Kidney (tissue), 14 donors: ENCODE results near the gene TLNRD1. TPM values are rescaled to one million over a fixed set of nuclear protein-coding genes. Genes with fewer than 3 reads are reported as not detected.
A peak's percentile ranks its signal among the peaks of the same experiment; 100 is the strongest.

Source experiments
- DNase-seq, 5 donors: peaks; one replicate each; pipeline ENCODE4 v3.0.0-alpha.2; 2013 to 2020
- FAIRE-seq: peaks from 2 replicates; lab custom pipeline; 2012; peaks lifted over from hg19 to GRCh38; lab: Jason Lieb, UNC
- H3K27ac ChIP-seq, 2 donors: one replicate each; pipeline ENCODE4 v1.7.0; 2013; ENCODE audit warnings: low read depth in 2 of 2, low read length in 2 of 2, inconsistent platforms in 1 of 2
- H3K27me3 ChIP-seq: one replicate; pipeline ENCODE4 v1.7.1; 2013; ENCODE audit warnings: low read length, inconsistent platforms; ENCODE audit not compliant: control insufficient read depth, insufficient read depth
- H3K36me3 ChIP-seq, 3 donors: one replicate each; pipeline versions ENCODE4 v1.7.0 to v1.7.1; 2013; ENCODE audit warnings: low read length in 3 of 3, control low read depth in 1 of 3, inconsistent platforms in 1 of 3; ENCODE audit not compliant: insufficient read depth in 3 of 3, control insufficient read depth in 2 of 3
- H3K4me1 ChIP-seq, 3 donors: one replicate each; pipeline versions ENCODE4 v1.7.0 to v1.7.1; 2013; ENCODE audit warnings: low read length in 3 of 3, inconsistent platforms in 1 of 3, low read depth in 1 of 3; ENCODE audit not compliant: control insufficient read depth in 2 of 3, insufficient read depth in 2 of 3
- H3K4me3 ChIP-seq, 3 donors: one replicate each; pipeline versions ENCODE4 v1.7.0 to v1.8.1; 2013; ENCODE audit warnings: low read length in 3 of 3, control low read depth in 1 of 3, inconsistent platforms in 1 of 3
- H3K9ac ChIP-seq, 3 donors: one replicate each; pipeline versions ENCODE4 v1.7.0 to v1.7.1; 2013; ENCODE audit warnings: low read length in 3 of 3, control low read depth in 1 of 3, inconsistent platforms in 1 of 3
- H3K9me3 ChIP-seq, 3 donors: one replicate each; pipeline versions ENCODE4 v1.7.0 to v1.7.1; 2013; ENCODE audit warnings: low read length in 3 of 3, control low read depth in 1 of 3, inconsistent platforms in 1 of 3; ENCODE audit not compliant: control insufficient read depth in 2 of 3, insufficient read depth in 1 of 3
- CTCF ChIP-seq: IDR thresholded peaks from 3 replicates; pipeline ENCODE4 v1.5.1; 2012; ENCODE audit warnings: mild to moderate bottlenecking, moderate library complexity, borderline replicate concordance; ENCODE audit not compliant: insufficient read depth; ENCODE audit errors: extremely low read depth
- intact Hi-C: fragments of 100-400 bp; cut with DNase I; formaldehyde crosslinking; loops from one replicate; pipeline ENCODE4 v1.11.1; 2022
- polyA plus RNA-seq: library from polyadenylated mRNA; stranded (reverse); fragments of 350-450 nt; fragmentation: Illumina TruSeq; extraction: RNeasy Lipid Tissue Mini Kit (QIAGEN cat#74804); gene quantifications from one replicate; pipeline ENCODE4 v1.2.3, GENCODE V29; 2014; ENCODE audit warnings: low read depth, low replicate concordance; ENCODE audit not compliant: insufficient read depth
- total RNA-seq: library from RNA; stranded (reverse); fragmentation: NEBNext Ultra II Directional; extraction: Animal tissue kit (Norgen Biotek cat#: 25700); gene quantifications from one replicate; pipeline ENCODE4 v1.2.1, GENCODE V29; 2021
- donor health status: control.
- donor health status: control.
- donor health status: control.
- donor health status: control.
- donor health status: control.
- donor health status: DM: yes; HTN: yes; CAD: no.
- donor health status: Normal renal cell carcinoma (clear cell type).

TLNRD1 gene
- total and polyA plus RNA-seq, 2 donors from 2014 or later: 7.4 to 16.7 TPM

- no peak for FAIRE-seq
- no peak for TF ChIP-seq CTCF
- Histone ChIP-seq H3K9ac (no peak overlapping the region), H3K4me1 (peaks cover 0 to 17% (median 4%) of the 10 kb centered on the region in 3 donors), H3K27me3 (no peaks in the 10 kb centered on the region), H3K4me3 (peak overlapping the region in 2 of 3 donors; percentile 45 to 83), H3K36me3 (peaks cover 0 to 2% (median 0%) of the 10 kb centered on the region in 3 donors), H3K9me3 (no peaks in the 10 kb centered on the region), H3K27ac (no peak overlapping the region)
- intact Hi-C loops: no loop called here
- DNase-seq: peak in 2 of 5 donors; percentile 46 to 73
Measured at GRCh38 chr15:81003097-81003350, 2.3 kb downstream of the TLNRD1 start.

DNA sequence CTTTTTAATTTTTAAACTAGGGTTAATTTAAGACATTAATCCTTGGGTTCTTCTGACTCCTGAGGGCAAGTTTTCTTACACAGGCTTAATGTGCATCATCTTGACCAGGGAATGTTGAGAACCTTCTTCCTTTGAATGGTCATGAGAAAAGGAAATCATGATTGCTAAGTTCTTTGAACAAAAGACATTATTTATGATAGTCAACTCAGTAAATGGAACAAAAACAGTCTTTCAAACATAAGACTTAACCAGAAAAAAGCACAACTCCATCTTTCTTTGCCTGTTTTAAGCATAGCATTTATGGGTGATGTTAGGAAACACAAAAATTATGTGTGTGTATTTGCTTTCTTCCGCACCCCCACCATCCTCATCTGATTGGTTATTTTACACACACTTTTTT, 5.4 kb downstream of the TLNRD1 start:
- no peak overlapping the region for H3K27ac ChIP-seq
- intact Hi-C loops: no loop called here
- no peak for FAIRE-seq
- H3K4me3 ChIP-seq: no peak overlapping the region
- H3K9ac ChIP-seq: no peak overlapping the region
- no peaks in the 10 kb centered on the region for H3K27me3 ChIP-seq
- no peak for TF ChIP-seq CTCF
- DNase-seq: no peak
- H3K9me3 ChIP-seq: no peaks in the 10 kb centered on the region
- H3K36me3 ChIP-seq: peaks cover 0 to 2% (median 0%) of the 10 kb centered on the region in 3 donors
- H3K4me1 ChIP-seq: peaks cover 0 to 12% (median 4%) of the 10 kb centered on the region in 3 donors

GRCh38 chr15:81007428-81008064, 6.8 kb downstream of the TLNRD1 start:
- no peak for FAIRE-seq
- Histone ChIP-seq H3K4me3 (no peak overlapping the region), H3K36me3 (peaks cover 0 to 2% (median 0%) of the 10 kb centered on the region in 3 donors), H3K9ac (no peak overlapping the region), H3K9me3 (no peaks in the 10 kb centered on the region), H3K27me3 (no peaks in the 10 kb centered on the region), H3K27ac (no peak overlapping the region), H3K4me1 (peaks cover 0 to 8% (median 4%) of the 10 kb centered on the region in 3 donors)
- no peak for DNase-seq
- no peak for TF ChIP-seq CTCF
- intact Hi-C loops: no loop called here

DNA sequence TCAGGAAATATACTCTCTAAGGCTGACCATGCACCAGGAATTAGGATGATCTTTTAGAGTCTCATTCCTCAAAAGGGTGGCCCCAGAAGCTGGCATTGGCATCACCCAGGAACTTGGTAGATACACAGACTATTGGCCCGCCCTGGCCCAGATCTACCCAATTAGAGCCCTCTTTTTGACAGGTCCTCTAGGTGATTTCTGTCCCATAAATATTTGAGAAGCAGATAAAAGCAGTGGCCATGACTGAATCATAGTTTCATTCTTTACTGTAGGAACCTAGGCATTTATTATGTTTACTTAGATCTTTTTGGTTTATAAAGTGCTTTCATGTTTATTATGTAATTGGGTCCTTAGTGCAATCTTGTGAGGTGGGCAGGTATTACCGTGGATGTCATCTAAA, 7.6 kb downstream of the TLNRD1 start:
- intact Hi-C loops: no loop called here
- Histone ChIP-seq H3K9ac (no peak overlapping the region), H3K4me3 (no peak overlapping the region), H3K9me3 (no peaks in the 10 kb centered on the region), H3K4me1 (peaks cover 0 to 4% (median 2%) of the 10 kb centered on the region in 3 donors), H3K36me3 (peaks cover 0 to 2% (median 0%) of the 10 kb centered on the region in 3 donors), H3K27me3 (no peaks in the 10 kb centered on the region), H3K27ac (no peak overlapping the region)
- no peak for DNase-seq
- no peak for FAIRE-seq
- TF ChIP-seq CTCF: no peak
